ENCODE measurements around the gene SERHL2. TPM values are rescaled to one million over a fixed set of nuclear protein-coding genes. Genes with fewer than 3 reads are reported as not detected.

Gene SERHL2
- total RNA-seq, 1 donor from 2014 or later: 3.1 TPM

- no peak for TF ChIP-seq CTCF (IDR thresholded peaks at IDR 0.05)
Observed at GRCh38 chr22:42585096-42585495, 31.3 kb downstream of the SERHL2 start.

GRCh38 chr22:42586381-42586780 lies 32.6 kb downstream of the SERHL2 start:
- H3K27me3 ChIP-seq: no peaks in the 10 kb centered on the region
- H3K36me3 ChIP-seq: peaks cover 58 to 68% of the 10 kb centered on the region in 2 donors
- no peak overlapping the region for H3K27ac ChIP-seq
- no peak for TF ChIP-seq CTCF (IDR thresholded peaks at IDR 0.05)
- no peak overlapping the region for H3K4me3 ChIP-seq
- DNase-seq (ENCODE audit: low spot score in 2 of 2): no peak
- intact Hi-C loops (cut with DNase I): no loop called here
- H3K9me3 ChIP-seq: no peaks in the 10 kb centered on the region
- no peaks in the 10 kb centered on the region for H3K4me1 ChIP-seq

More at GRCh38 chr22:42585096-42585495, 31.3 kb downstream of the SERHL2 start:
- Histone ChIP-seq H3K9me3 (no peaks in the 10 kb centered on the region), H3K4me3 (no peak overlapping the region), H3K27ac (no peak overlapping the region), H3K36me3 (peaks cover 45 to 56% of the 10 kb centered on the region in 2 donors), H3K27me3 (no peaks in the 10 kb centered on the region), H3K4me1 (no peaks in the 10 kb centered on the region)
- intact Hi-C loops (cut with DNase I): no loop called here
- DNase-seq (ENCODE audit: low spot score in 2 of 2): no peak

DNA sequence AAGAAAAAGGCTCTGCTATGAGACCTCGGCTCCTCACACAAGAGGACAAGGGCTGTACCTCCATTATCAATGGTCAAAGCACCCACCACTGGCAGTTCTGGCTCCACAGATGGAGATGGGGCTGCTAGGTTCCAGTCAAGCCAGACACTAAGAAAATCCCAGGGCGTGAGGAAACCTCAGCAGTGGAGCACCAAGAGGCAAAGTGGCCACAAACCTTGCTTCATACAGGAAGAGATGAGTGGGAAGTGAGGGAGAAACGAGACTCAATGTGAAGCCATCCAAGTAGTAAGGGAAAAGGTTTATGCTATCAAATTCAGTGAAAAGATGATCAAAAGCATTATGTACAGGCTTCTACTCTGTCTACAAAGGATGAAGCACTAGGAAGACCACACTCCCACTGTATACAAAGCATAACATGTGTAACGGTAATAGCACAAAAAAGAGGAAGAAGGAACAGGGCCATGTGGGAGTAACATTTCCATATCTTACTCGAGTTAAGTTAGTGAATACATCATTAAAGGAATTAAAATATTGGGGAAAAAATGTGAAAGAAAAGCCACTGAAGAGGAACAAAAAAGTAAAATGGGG lies 33.9 kb downstream of the SERHL2 start:
- H3K4me1 ChIP-seq: no peaks in the 10 kb centered on the region
- intact Hi-C loops (cut with DNase I): no loop called here
- no peak overlapping the region for H3K27ac ChIP-seq
- H3K9me3 ChIP-seq: no peaks in the 10 kb centered on the region
- no peak for DNase-seq (ENCODE audit: low spot score in 2 of 2)
- no peak for TF ChIP-seq CTCF (IDR thresholded peaks at IDR 0.05)
- no peak overlapping the region for H3K4me3 ChIP-seq
- peaks cover 69 to 76% of the 10 kb centered on the region in 2 donors for H3K36me3 ChIP-seq
- no peaks in the 10 kb centered on the region for H3K27me3 ChIP-seq

- H3K27me3 ChIP-seq: no peaks in the 10 kb centered on the region
- DNase-seq (ENCODE audit: low spot score in 2 of 2): no peak
- no peak overlapping the region for H3K27ac ChIP-seq
- no peaks in the 10 kb centered on the region for H3K9me3 ChIP-seq
- H3K4me3 ChIP-seq: no peak overlapping the region
- intact Hi-C loops (cut with DNase I): no loop called here
- H3K36me3 ChIP-seq: peaks cover 80 to 82% of the 10 kb centered on the region in 2 donors
- TF ChIP-seq CTCF (IDR thresholded peaks at IDR 0.05): no peak
- no peaks in the 10 kb centered on the region for H3K4me1 ChIP-seq
Observed at GRCh38 chr22:42591987-42592386, 38.2 kb downstream of the SERHL2 start.

DNA sequence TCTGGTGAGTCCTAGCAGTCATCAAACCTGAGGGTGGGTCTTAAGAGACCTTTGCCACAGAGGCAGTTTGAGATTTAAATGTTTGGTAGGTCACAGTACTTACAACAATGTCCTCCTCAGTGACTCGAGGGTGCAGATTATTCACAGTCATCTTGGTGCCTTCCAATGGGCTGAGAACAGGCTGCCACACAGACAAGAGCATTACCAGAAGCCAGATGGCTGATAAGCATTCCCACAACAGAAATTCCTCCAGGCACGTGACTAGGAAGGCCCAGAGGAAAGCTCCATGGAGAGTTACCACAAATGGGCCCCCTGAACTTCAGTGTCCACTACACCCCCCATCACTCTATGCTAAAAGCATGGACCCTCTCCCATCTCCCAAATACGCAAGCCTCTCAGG lies 41.7 kb downstream of the SERHL2 start:
- H3K4me1 ChIP-seq: no peaks in the 10 kb centered on the region
- intact Hi-C loops (cut with DNase I): no loop called here
- no peak overlapping the region for H3K27ac ChIP-seq
- H3K36me3 ChIP-seq: peaks cover 92 to 96% of the 10 kb centered on the region in 2 donors
- TF ChIP-seq CTCF (IDR thresholded peaks at IDR 0.05): no peak
- no peak overlapping the region for H3K4me3 ChIP-seq
- no peaks in the 10 kb centered on the region for H3K27me3 ChIP-seq
- no peaks in the 10 kb centered on the region for H3K9me3 ChIP-seq
- DNase-seq (ENCODE audit: low spot score in 2 of 2): no peak

DNA sequence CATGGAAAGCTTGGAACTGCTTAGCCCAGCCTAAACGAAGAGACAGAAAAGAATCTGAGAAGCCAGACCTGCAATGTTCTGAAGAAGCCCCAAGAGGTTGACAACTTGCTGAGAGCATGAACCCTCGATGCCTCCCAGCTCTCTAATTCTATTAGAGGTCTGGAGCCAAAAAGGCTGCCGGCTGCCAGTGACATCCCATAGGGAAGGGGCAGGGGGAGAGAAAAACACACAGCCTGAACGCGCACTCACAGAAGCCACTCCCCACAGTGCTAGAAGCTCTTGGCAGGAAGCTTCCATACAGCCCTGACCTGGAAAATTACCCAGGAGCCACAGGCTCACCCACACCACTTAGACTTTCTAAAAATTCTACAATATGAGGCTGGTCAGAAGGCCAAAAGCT lies 42.6 kb downstream of the SERHL2 start:
- H3K9me3 ChIP-seq: no peaks in the 10 kb centered on the region
- no peaks in the 10 kb centered on the region for H3K27me3 ChIP-seq
- no peak for TF ChIP-seq CTCF (IDR thresholded peaks at IDR 0.05)
- peaks cover 93 to 96% of the 10 kb centered on the region in 2 donors for H3K36me3 ChIP-seq
- no peaks in the 10 kb centered on the region for H3K4me1 ChIP-seq
- no peak for DNase-seq (ENCODE audit: low spot score in 2 of 2)
- no peak overlapping the region for H3K4me3 ChIP-seq
- intact Hi-C loops (cut with DNase I): no loop called here
- no peak overlapping the region for H3K27ac ChIP-seq

Measured in ascending aorta (tissue), 2 donors.